HG03439 (cell line): ENCODE measurements around the gene SH3PXD2B.
"Not testable (repeated sequence)": the region's sequence is repeated elsewhere in the genome, so short reads cannot be mapped to it uniquely, and the experiment has no call there.

Source experiments
- ATAC-seq: cut with Tn5 transposase; IDR thresholded peaks from one replicate; pipeline ENCODE4 v1.9.1; 2021; ENCODE audit warnings: mild to moderate bottlenecking, moderate library complexity; ENCODE audit not compliant: unreplicated experiment

Gene SH3PXD2B

DNA sequence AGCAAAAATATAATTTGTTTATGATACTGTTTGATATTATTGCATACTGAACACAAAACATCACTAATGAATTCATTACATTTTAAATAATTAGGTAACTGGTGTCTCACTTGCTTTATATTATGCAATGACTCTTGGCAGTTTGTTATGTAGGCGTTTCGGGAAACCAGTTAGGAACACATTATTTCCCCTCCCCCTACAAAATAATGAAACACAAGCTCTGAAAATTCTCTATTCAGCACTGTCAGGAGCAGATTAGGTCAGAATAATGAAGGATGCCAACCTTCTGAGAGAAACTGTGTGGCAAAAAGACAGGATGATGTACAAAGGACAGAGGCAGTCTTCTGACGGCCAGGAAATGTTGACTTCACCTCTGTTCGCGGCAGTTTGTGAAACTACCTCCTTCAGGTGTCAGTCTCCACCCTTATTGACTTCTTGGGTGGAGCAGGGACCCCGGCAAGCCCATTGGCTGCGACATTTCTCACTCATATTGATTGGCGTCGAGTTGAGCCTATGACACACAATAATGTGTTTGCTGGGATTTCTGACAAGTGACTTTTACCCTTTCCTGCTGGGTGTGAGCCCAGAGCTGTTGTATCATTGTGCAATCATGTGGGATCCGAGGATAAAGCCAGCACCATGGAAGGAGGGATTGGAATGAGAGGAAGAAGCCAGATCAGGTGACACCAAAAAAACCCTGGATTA lies 33.9 kb downstream of the SH3PXD2B start:
- no peak for ATAC-seq

DNA sequence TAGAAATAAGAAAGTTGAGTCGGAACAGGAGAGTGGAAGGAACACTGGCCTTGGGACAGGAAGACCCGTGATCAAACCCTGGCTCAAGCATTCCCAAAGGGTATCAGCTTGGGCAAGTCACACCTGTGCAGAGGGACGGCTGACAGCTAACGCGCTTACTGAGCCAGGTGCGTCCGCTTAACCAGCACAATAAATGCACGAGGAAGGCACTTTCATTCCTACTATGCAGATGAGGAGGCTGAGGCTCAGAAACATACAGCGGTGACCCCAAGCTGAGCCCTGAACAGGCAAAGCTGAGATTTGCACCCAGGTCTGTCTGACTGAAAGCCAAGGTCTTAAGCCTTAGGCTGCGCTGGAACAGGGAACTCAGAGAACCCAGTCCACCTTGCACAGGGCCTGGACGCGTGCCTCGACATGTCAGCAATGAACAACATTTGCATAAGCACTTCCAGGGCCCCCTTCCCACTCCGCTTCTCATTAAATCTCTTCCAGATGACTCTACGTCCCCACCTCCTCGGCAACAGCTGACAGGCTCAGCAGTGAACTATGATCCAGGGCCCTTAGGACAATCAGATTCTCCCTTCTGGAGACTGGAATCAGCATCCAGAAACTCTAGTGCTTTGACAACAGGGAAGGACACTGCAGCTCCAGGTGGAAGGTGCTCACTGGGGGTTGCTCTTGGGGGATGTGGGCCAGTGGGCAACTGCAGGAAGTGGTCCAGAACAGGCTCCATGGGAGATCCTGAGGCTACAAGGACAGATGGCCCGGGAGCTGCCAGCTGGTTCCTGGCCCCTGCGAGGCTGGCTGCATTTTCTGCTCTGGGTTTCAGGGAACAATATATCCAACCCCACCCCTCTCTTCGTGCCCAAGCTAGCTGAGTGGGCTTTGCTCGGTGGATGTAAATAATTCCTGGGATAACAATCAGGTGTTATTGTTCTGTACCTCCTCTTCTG lies 35.2 kb downstream of the SH3PXD2B start:
- ATAC-seq, result no peak

DNA sequence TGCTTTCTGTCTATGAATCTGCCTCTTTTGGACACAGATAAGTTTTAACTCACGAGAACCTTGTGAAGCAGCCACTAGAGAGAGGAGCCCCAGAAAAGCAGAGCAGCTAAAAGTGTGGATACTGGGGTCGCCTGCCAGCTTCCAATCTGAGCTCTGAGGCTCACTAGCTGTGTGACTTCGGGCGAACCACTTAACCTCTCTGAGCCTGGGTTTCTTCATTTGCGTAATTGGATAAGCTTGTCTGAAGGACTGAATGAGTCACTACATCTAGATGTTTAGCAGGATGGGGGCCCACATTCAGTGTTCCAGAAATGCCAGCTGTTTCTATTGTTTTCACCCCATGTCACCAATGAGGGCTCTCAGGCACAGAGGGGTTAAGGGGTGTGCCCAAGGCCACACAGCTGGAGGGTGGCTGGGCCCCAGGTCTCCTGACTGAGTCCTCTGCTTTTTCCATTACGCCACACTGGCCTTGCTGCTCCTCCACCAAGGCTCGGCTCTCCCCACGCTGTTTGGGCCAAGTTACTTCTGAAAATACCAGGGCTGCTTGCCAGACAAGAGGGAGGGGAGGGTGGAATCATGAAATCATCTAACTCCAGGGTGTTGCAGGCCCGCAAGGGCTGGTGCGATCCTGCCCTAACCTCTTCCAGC lies 36.2 kb downstream of the SH3PXD2B start:
- no peak for ATAC-seq

DNA sequence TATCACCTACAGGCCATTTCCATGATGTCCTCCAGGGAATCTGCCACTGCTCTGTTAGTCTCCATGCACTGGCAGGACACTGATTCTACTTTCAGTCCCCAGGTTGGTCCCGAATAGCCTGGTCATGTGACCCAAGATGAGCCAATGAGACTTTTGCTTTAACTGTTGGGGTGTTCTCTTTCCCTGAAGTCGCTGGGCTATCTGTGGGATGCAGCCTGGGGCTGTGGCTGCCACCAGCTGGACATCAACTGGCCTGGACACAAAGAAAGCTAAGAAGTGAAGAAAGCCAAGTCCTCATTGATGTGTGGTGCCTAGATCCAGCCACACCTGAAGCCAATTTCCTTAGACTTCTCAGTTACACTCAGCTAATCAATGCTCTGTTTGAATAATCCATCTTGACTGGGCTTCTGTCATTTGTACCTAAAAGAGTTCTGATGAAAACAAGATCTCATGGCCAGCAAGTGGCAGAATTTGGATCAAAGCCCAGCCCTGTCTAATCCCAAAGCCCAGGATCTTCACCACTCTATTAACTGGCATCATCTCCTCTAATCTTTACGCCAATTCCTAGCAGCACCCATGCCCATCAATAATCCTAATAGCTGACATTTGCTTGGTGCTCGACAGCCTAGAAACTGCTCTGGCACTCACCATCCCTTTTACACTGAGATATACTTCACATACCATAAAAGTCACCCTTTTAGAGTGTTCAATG lies 37.0 kb downstream of the SH3PXD2B start:
- no peak for ATAC-seq

DNA sequence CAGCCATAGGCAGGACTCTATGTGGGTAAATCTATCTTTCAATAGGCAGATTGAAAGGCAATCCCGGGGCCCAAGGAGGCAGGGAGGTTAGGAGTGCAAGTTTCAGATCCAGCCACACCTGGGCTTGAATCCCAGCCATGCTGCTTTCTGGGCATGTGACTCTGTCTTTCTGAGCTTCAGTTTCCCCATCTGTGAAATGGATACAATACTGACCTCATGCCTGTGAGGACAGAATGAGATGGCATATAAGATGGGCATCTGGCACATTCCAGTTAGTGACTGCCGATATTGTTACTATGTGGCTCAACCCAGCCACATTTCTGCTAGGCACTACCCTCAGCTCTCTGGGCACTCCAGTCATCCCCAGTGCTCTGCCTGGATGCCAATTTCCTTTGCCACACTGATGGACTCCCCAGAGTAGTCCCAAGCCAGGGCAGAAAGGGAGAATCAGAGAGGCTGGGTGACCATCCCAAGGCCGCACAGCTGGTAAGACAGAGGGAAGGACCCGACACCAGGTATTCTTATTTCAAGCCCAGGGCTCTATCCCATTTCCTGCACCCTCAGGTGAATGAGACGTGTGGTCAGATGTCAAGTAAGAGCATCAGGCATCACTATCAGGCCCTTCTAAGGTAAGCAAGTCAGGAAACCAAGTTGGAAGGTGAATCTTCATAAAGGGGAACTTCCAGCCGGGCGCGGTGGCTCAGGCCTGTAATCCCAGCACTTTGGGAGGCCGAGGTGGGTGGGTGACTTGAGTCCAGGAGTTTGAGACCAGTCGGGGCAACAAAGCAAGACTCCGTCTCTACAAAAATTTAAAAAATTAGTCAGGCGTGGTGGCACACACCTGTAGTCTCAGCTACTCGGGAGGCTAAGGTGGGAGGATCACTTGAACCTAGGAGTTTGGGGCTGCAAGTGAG lies 38.7 kb downstream of the SH3PXD2B start:
- no peak for ATAC-seq

DNA sequence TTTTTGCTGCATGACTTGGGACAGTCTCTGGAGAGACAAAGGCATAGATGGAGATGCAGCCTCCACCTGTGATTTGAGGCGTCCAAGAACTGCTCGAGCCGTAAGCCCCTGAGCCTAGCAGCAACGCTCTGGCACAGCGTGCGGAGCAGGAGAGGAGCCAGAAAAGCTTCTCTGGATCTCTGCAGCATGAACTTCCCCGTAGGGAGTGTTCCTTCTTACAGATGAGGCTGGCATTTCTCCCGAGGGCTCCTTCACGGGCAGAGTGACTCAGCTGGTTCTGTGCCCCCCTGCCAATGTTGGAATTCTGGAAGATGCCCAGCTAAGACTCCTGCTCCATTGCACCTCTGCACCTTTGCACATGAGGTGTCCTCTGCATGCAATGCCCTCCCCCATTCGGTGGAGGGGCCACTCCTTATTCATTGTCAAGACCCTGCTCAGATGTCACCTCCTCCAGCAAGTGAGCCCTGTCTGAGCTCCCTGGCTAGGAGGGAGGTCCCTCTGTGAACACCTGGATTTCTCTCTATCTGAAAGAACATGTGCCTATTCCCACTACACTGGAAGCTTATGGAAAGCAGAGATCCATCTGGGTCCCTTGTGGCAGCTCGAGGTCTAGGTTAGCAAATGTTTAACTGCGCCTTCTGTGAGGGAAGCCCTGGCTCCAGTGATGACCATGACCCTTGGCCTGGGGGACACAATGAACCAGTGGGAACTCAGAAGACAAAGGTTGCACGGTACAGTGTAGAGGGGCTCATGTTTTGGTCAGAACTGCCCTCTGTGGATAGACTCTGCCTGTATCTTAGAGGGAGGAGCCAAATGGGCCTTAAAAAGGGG lies 39.6 kb downstream of the SH3PXD2B start:
- ATAC-seq, result no peak

DNA sequence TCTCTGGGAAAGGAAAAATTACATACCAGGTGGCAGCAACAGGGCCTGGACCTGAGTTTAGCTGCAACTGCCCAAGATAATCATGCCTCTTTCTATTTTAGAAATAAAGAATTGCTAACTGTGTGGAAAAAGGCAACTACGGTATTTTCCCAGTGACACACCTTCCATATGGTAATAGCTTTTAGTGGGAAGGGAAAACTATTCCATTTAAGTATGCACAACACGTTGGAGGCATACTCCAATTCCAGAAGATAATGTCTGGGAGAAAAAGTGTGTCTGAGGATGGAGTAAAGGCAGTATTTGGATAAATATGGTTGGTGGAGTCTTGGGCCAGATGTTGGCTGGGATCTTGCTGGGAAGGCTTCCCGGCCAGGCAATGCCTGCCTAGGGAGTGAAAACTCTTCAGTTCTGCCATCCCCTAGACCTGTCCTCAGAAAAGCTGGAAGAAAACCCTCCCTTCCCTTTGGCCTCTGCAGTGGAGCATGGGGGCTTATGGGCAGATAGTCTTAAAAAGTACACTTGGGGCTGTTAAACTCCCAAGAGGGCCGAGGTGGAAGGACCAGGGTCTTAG lies 40.6 kb downstream of the SH3PXD2B start:
- no peak for ATAC-seq

DNA sequence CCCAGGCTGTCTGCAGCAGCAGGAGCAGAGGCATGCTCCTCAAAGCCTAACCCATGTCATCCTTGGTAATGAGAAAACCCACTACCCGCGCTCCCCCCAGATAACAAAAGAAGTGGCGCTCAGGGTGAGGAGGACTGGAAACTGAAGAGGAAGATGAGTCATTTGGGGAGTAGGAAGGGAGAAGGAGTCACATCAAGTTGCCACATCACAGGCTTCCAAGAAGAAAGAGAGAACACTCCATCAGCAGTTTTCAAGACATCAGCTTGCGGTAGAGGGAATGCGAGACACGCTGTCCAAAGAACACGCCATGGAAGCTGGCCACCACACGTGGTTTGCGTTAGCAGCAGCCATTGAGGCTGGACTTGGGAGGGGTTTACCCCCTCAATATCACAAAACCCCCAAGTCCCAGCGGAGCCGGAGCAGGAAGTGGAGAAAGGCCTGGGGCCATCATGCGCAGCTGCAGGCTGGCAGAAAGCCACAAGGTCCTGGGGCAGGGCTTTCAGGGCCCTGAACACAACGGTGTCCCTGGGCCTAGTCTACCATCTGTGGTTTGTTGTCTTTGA lies 41.5 kb downstream of the SH3PXD2B start:
- no peak for ATAC-seq

DNA sequence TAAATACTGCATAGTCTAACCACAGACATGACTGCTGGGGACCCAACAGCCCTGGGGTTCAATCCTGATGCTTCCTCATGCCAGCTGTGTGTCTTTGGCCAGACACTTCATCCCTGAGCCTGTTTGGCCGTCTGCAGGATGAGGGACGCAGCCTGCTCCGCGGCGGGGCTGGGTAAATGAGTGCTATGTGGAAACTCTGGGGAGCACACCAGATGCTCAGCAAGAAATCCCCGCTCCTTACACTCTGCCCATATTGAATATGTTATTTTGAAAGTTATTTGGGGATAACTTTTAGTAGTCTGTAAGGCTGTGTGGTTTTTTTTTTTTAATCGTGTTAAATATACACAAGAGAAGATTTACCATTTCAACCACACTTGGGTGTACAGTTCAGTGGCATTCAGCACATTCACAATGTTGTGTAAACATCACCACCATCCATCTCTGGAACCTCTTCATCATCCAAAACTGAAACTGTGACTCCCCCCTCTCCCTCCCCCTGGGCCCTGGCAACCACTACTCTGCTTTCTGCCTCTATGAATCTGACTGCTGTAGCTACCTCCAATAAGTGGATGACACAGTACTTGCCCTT lies 42.7 kb downstream of the SH3PXD2B start:
- ATAC-seq, result no peak

DNA sequence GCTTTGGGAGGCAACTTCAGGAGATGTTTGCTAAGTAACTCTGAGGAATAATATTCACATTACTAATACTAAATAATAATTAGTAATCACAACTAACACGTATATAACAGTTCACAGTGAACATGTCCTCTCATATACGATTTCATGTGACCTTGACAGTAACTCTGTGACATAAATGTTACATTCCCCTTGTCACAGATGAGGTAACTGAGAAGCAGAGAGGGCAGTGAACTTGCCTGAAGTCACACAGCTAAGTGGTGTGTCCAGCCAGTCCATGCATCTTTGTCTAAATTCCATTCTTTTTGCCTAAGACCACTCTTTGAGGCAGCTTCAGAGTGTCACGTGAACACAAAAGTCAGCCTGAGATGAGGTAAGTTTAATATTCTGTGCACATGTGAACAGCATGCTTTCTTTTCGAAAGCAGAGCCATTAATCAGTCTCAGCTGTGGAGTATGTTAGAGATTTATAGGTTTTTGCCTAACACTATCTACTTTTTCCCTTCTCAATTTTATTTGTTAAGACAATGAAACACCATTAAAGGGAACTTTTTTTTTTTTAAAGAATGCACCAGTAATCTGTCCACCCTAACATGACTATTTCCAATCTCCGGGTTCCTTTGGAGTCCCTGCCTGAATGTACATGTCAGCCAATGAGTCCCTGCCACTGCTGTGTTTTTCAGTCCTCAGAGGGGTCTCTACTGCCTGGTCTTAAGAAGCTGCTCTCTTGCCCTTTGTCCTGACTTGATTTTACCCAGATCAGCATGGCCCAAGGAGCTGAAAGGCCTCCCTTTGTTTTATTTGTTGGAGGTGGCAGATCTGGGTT lies 43.5 kb downstream of the SH3PXD2B start:
- no peak for ATAC-seq

DNA sequence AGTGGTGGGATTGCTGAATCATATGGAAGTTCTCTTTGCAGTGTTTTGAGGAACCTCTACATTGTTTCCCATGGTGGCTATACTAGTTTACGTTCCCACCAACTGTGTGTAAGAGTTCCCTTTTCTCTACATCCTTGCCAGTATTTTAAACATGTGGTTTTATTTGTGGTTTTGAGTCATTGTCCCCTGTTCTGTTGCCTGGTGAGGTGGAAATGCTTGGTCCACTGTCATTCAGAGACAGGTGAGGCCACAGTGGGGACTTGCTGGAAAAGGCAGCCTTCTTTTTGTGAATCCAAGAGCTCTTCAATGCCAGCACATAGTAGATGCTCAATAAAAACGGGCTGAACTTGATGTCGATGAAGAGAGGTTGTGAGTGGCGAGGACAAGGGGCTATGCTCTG lies 44.2 kb downstream of the SH3PXD2B start:
- no peak for ATAC-seq

DNA sequence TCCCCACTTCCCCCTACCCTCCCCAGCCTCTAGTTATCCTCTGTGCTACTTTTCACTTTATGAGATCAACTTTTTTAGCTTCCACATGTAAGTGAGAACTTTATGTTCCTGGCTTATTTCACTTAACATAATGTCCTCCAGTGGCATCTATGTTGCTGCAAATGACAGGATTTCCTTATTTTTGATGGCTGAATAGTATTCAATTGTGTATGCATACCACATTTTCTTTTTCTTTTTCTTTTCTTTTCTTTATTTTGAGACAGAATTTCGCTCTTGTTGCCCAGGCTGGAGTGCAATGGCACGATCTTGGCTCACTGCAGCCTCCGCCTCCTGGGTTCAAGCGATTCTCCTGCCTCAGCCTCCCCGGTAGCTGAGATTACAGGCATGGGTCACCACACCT lies 44.8 kb downstream of the SH3PXD2B start:
- ATAC-seq, result not testable (repeated sequence)

DNA sequence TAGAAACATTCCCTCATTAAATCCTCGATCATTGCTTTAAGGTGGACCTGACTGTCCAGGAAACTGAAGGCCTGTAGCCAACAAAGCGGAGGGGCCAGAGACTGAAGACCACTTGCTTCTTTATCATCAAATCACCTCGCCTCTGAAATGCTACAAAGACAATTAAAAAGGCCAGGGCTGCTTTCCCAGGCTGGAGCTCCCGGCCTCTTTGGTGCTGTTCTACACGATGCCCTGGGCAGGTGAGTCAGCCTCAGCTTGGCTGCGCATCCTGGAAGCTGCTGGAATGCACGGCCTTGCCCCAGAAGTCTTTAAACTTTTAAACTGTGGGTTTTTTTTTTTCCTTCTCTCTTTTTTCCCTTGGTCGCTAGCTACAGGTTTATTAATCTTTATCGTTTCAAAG lies 46.5 kb downstream of the SH3PXD2B start:
- no peak for ATAC-seq

DNA sequence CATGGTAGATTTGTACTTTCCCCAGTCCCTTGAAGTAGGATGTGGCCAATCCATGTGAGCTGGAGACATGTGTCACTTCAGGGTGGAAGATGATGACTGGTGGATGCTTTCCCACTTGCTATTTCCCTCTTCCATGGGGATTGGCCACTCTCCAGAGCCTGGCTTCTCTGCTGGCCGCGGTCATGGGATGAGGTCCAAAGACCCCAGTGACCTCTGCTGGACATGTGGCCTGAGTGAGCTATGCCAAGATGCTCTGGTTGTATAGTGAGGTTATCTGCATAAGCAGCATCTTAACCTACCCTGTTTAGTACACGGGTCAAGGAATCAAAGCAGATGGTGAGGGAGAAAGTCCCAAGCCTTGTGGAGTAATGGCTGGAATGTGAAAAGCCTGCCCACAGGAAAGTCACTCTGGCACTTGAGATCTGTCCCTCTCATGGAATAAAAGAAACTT lies 47.1 kb downstream of the SH3PXD2B start:
- no peak for ATAC-seq

DNA sequence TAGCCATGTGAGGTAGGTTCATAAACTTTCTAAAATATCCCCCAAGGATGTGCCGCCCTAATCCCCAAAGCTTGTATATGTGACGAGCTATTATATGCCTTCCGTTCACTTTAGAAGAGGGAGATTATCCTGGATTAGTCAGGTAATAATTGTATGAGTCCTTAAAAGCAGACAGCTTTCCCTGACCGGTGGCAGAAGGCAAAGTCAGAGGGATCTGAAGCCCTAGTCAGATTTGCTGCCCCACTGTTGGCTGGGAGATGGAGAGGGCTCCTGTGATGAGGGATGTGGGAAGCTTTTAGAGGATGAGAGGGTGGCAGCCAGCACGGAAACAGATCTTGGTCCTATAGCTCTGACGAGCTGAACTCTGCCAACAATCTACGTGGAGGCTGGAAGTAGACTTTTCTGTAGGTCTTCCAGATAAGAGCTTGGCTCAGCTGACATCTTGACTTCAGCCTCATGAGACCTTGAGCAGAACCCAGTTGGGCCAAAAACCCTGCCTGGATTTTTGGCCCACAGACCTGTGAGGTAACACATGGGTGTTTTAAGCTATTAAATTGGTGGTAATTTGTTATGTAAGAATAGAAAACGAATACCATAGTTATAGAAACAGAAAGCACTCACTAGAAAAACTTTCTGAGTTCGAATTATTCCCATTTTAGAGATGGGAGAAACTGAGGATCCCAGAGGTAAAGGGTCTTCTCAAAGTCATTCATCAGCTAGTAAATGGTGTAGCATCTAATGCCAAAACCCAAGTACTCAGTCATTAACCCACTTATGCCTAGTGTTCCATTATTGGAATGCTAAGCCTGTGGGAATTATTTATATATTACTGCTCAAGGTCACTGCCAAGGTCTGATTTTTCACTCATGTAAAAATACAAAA lies 48.9 kb downstream of the SH3PXD2B start:
- no peak for ATAC-seq

DNA sequence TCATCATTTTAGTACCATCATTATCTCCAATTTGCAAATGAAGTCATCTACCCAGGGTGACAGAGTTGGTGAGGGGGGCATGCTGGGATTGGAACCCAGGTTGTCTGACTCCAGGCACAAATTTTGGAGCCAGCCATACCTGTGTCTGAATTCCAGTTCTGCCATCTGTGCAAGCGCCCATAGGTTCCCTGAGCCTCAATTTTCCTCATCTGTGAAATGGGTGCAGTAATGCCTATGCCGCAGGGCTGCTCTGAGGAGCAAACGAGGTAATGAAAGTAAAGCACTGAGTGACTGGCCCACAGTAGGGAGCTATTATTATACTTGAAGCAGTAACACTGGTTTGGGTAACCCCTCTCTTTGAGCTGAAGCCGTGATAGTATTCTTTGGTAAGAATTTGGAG lies 49.6 kb downstream of the SH3PXD2B start:
- ATAC-seq, result no peak
